Lower leg skin (tissue), 3 donors: ENCODE results near the gene MDC1.

Experiments used
- POLR2A ChIP-seq, 2 donors: fragments of 450-650 bp; IDR thresholded peaks; one replicate each; pipeline ENCODE4 v1.6.1; 2016 to 2017; ENCODE audit warnings: antibody characterized with exemption in 2 of 2, mild to moderate bottlenecking in 1 of 2, moderate library complexity in 1 of 2
- TF ChIP-seq, protein P1 (sequence below), 3 donors: fragments of 450-650 bp; IDR thresholded peaks; one replicate each; pipeline ENCODE4 v1.5.1; 2016; ENCODE audit warnings: antibody characterized with exemption in 3 of 3, mild to moderate bottlenecking in 3 of 3, moderate library complexity in 2 of 3

DNA sequence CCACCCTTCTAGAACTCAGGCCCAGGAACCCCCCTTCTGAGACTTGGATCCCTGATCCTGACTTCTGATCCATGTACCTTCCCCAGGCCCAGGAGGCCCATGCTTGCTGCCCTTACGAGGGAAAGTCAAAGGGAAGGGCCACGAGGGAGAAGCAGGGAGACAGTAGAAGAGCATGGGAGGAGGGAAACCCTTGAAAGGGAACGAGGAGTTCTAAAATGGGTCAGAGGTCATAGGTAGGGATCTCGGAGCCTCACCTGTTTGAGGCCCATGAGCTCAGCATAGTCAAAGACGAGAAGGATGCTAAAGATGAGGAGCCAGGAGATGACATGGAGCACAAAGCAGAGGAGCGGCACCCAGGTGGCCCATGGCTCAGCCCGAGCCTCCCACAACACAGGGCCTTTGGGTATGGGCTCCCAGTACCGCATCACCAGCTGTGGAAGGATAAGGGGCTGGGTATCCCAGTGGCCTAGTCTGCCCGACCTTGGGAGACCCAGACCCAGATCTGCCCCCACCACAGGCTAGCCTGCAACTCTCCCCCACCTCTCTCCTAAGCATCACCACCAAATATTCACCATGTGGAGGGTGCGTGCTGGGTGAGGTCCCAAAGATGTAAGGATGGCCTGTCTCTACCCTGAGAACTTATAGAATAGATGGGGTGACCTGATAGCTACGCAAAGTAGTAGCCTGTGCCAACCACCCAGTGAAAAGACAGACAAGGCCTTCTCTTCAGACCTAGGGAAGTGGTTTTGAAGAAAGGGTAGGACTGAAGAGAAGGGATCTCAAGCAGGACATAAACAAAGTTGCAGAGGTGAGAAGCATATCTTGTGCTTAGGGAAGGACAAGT lies 27.8 kb downstream of the MDC1 start:
- TF ChIP-seq, protein P1, sequence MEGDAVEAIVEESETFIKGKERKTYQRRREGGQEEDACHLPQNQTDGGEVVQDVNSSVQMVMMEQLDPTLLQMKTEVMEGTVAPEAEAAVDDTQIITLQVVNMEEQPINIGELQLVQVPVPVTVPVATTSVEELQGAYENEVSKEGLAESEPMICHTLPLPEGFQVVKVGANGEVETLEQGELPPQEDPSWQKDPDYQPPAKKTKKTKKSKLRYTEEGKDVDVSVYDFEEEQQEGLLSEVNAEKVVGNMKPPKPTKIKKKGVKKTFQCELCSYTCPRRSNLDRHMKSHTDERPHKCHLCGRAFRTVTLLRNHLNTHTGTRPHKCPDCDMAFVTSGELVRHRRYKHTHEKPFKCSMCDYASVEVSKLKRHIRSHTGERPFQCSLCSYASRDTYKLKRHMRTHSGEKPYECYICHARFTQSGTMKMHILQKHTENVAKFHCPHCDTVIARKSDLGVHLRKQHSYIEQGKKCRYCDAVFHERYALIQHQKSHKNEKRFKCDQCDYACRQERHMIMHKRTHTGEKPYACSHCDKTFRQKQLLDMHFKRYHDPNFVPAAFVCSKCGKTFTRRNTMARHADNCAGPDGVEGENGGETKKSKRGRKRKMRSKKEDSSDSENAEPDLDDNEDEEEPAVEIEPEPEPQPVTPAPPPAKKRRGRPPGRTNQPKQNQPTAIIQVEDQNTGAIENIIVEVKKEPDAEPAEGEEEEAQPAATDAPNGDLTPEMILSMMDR (IDR thresholded peaks at IDR 0.05): no peak
- TF ChIP-seq POLR2A (IDR thresholded peaks at IDR 0.05): no peak
